CD4-positive, alpha-beta memory T cell (primary cell): ENCODE measurements around the gene KIF26A. TPM values are rescaled to one million over a fixed set of nuclear protein-coding genes. Genes with fewer than 3 reads are reported as not detected.

Source experiments
- CTCF ChIA-PET: fragments of 350-600 bp; sonication (Branson Sonifier 250); formaldehyde crosslinking; loops from one replicate; lab custom pipeline; 2021; ENCODE audit warnings: inconsistent platforms; ENCODE audit not compliant: partially characterized antibody; lab: Charles Lee
- POLR2A ChIA-PET: fragments of 350-600 bp; sonication (Branson Sonifier 250); formaldehyde crosslinking; loops from one replicate; lab custom pipeline; 2021; ENCODE audit not compliant: partially characterized antibody; lab: Charles Lee
- DNase-seq, 5 donors: peaks; one replicate each; pipeline versions ENCODE4 v3.0.0 to v3.0.0-alpha.2; 2020 to 2022; ENCODE audit warnings: mixed read lengths in 1 of 5
- H3K27ac ChIP-seq: one replicate; pipeline ENCODE4 v1.7.0; 2013; ENCODE audit warnings: low read depth, low read length
- H3K27me3 ChIP-seq: 2 replicates; pipeline ENCODE4 v1.7.0; 2013; ENCODE audit warnings: mild to moderate bottlenecking, low read length, moderate library complexity; ENCODE audit not compliant: insufficient read depth
- H3K36me3 ChIP-seq: 2 replicates; pipeline ENCODE4 v1.7.0; 2013; ENCODE audit warnings: mild to moderate bottlenecking, low read length, moderate library complexity; ENCODE audit not compliant: insufficient read depth
- H3K4me1 ChIP-seq: 2 replicates; pipeline ENCODE4 v1.7.0; 2013; ENCODE audit warnings: mild to moderate bottlenecking, low read length, moderate library complexity; ENCODE audit not compliant: insufficient read depth
- H3K4me3 ChIP-seq, 2 donors: one replicate each; pipeline ENCODE4 v1.7.0; 2013; ENCODE audit warnings: low read length in 2 of 2, mild to moderate bottlenecking in 1 of 2
- H3K9me3 ChIP-seq, 2 donors: one replicate each; pipeline ENCODE4 v1.7.0; 2013; ENCODE audit warnings: low read length in 2 of 2, control low read depth in 1 of 2; ENCODE audit not compliant: control insufficient read depth in 1 of 2
- H3K27ac Mint-ChIP-seq, 7 donors: one replicate each; pipeline ENCODE4 v1.8.0; 2020 to 2021; ENCODE audit warnings: mixed read lengths in 7 of 7, mild to moderate bottlenecking in 6 of 7, inconsistent platforms in 3 of 7, moderate library complexity in 3 of 7
- H3K27me3 Mint-ChIP-seq, 2 donors: one replicate each; pipeline ENCODE4 v1.8.0; 2020 to 2021; ENCODE audit warnings: mixed read lengths in 2 of 2
- H3K36me3 Mint-ChIP-seq, 2 donors: one replicate each; pipeline ENCODE4 v1.8.0; 2020 to 2021; ENCODE audit warnings: mixed read lengths in 2 of 2, inconsistent platforms in 1 of 2, mild to moderate bottlenecking in 1 of 2
- H3K4me1 Mint-ChIP-seq, 4 donors: one replicate each; pipeline ENCODE4 v1.8.0; 2020 to 2021; ENCODE audit warnings: mixed read lengths in 4 of 4, mild to moderate bottlenecking in 1 of 4
- H3K4me3 Mint-ChIP-seq, 8 donors: one replicate each; pipeline ENCODE4 v1.8.0; 2020 to 2021; ENCODE audit warnings: mixed read lengths in 8 of 8, mild to moderate bottlenecking in 7 of 8, moderate library complexity in 6 of 8, inconsistent platforms in 3 of 8
- H3K9me3 Mint-ChIP-seq, 8 donors: one replicate each; pipeline ENCODE4 v1.8.0; 2020 to 2021; ENCODE audit warnings: mixed read lengths in 8 of 8, mild to moderate bottlenecking in 5 of 8, inconsistent platforms in 3 of 8, moderate library complexity in 1 of 8
- intact Hi-C: fragments of 100-400 bp; cut with micrococcal nuclease; formaldehyde crosslinking; loops from one replicate; pipeline ENCODE4 v1.15.1; 2023
- polyA plus RNA-seq, 2 donors: library from polyadenylated mRNA; unstranded; fragments of 300-500 nt; fragmentation: Illumina TruSeq; gene quantifications; one replicate each; pipeline ENCODE4 v1.2.3, GENCODE V29; 2021
- total RNA-seq, 2 experiments: library from RNA; stranded (reverse); gene quantifications; one replicate each; pipeline ENCODE4 v1.2.3, GENCODE V29; 2021

KIF26A gene
- under 1 TPM; 0.22 to 0.23 TPM for total RNA-seq
- under 1 TPM in 1 of 2 donors, not detected in 1; 0.05 TPM for polyA plus RNA-seq

GRCh38 chr14:104138098-104138717, at the start of gene KIF26A:
TSS of gene KIF26A (plus strand) at chr14:104138587. CDS start at chr14:104138723, 136 bp downstream.
- Mint-ChIP-seq H3K4me3 (peak within 1 kb of the TSS; percentile 36 to 68 (median 60)), H3K27ac (peak within 1 kb of the TSS in 1 of 7 donors; percentile 31), H3K27me3 (peaks cover 23 to 25% of the 10 kb centered on the region in 2 donors), H3K9me3 (no peaks in the 10 kb centered on the region), H3K4me1 (peaks cover 2 to 9% (median 5%) of the 10 kb centered on the region in 4 donors), H3K36me3 (no peaks in the 10 kb centered on the region)
- peak within 1 kb of the TSS in 1 of 2 donors; percentile 24 for H3K4me3 ChIP-seq
- intact Hi-C loops = no loop called here
- no peaks in the 10 kb centered on the region for H3K36me3 ChIP-seq
- no peaks in the 10 kb centered on the region for H3K9me3 ChIP-seq
- peak in 1 of 5 donors; percentile 22 for DNase-seq
- H3K27ac ChIP-seq = no peak within 1 kb of the TSS
- peaks cover 15% of the 10 kb centered on the region for H3K4me1 ChIP-seq
- H3K27me3 ChIP-seq = peaks cover 10% of the 10 kb centered on the region
- CTCF ChIA-PET = interaction anchor here (0.7 to 1.5 kb wide), 5 partner anchors 9 to 426 kb away, joined by 3 to 14 read pairs (median 5); no protein-coding TSS in a partner anchor
- POLR2A ChIA-PET = interaction anchor here (0.6 to 1.0 kb wide), 2 partner anchors 261 to 377 kb away, joined by 3 to 6 read pairs; no protein-coding TSS in a partner anchor

GRCh38 chr14:104090071-104090748, 48.2 kb upstream of the KIF26A start:
- Mint-ChIP-seq H3K27ac (no peak overlapping the region), H3K27me3 (peaks cover 1 to 6% of the 10 kb centered on the region in 2 donors), H3K4me1 (peaks cover 3 to 5% (median 4%) of the 10 kb centered on the region in 4 donors), H3K36me3 (no peaks in the 10 kb centered on the region), H3K9me3 (peaks cover 0 to 2% (median 0%) of the 10 kb centered on the region in 8 donors), H3K4me3 (no peak overlapping the region)
- intact Hi-C loops = no loop called here
- Histone ChIP-seq H3K9me3 (no peaks in the 10 kb centered on the region), H3K27me3 (peaks cover 5% of the 10 kb centered on the region), H3K4me3 (no peak overlapping the region), H3K27ac (no peak overlapping the region), H3K4me1 (peaks cover 8% of the 10 kb centered on the region), H3K36me3 (no peaks in the 10 kb centered on the region)
- ChIA-PET POLR2A (no interaction called here), CTCF (no interaction called here)
- DNase-seq = no peak

GRCh38 chr14:104091061-104091926, 47.1 kb upstream of the KIF26A start:
- H3K27ac Mint-ChIP-seq = no peak overlapping the region
- Histone ChIP-seq H3K27me3 (no peaks in the 10 kb centered on the region), H3K36me3 (no peaks in the 10 kb centered on the region), H3K9me3 (no peaks in the 10 kb centered on the region), H3K4me3 (no peak overlapping the region), H3K27ac (no peak overlapping the region), H3K4me1 (peaks cover 8% of the 10 kb centered on the region)
- peaks cover 4 to 5% (median 4%) of the 10 kb centered on the region in 4 donors for H3K4me1 Mint-ChIP-seq
- no peak overlapping the region for H3K4me3 Mint-ChIP-seq
- peaks cover 0 to 2% (median 0%) of the 10 kb centered on the region in 8 donors for H3K9me3 Mint-ChIP-seq
- DNase-seq = no peak
- POLR2A ChIA-PET = no interaction called here
- no peaks in the 10 kb centered on the region for H3K36me3 Mint-ChIP-seq
- H3K27me3 Mint-ChIP-seq = peaks cover under 1 to 6% of the 10 kb centered on the region in 2 donors
- CTCF ChIA-PET = interaction anchor here (4.6 kb wide), 1 partner anchor 14 kb away, joined by 31 read pairs; no protein-coding TSS in a partner anchor
- intact Hi-C loops = no loop called here

- peaks cover 8% of the 10 kb centered on the region for H3K4me1 ChIP-seq
- Mint-ChIP-seq H3K36me3 (no peaks in the 10 kb centered on the region), H3K27ac (no peak overlapping the region), H3K9me3 (peaks cover 0 to 2% (median 0%) of the 10 kb centered on the region in 8 donors), H3K27me3 (peaks cover 0 to 5% of the 10 kb centered on the region in 2 donors), H3K4me1 (peaks cover 4 to 5% (median 4%) of the 10 kb centered on the region in 4 donors), H3K4me3 (no peak overlapping the region)
- intact Hi-C loops = no loop called here
- no peak overlapping the region for H3K4me3 ChIP-seq
- DNase-seq = no peak
- H3K27me3 ChIP-seq = no peaks in the 10 kb centered on the region
- ChIA-PET POLR2A (no interaction called here), CTCF (interaction anchor here (4.6 kb wide), 1 partner anchor 15 kb away, joined by 31 read pairs; no protein-coding TSS in a partner anchor)
- no peak overlapping the region for H3K27ac ChIP-seq
- no peaks in the 10 kb centered on the region for H3K36me3 ChIP-seq
- no peaks in the 10 kb centered on the region for H3K9me3 ChIP-seq
Observed at GRCh38 chr14:104091927-104092771, 46.2 kb upstream of the KIF26A start.

- intact Hi-C loops = no loop called here
- H3K9me3 ChIP-seq = no peaks in the 10 kb centered on the region
- peaks cover 8% of the 10 kb centered on the region for H3K4me1 ChIP-seq
- H3K4me1 Mint-ChIP-seq = peaks cover 4 to 5% (median 4%) of the 10 kb centered on the region in 4 donors
- H3K27ac Mint-ChIP-seq = no peak overlapping the region
- peaks cover 0 to 3% of the 10 kb centered on the region in 2 donors for H3K27me3 Mint-ChIP-seq
- no peaks in the 10 kb centered on the region for H3K9me3 Mint-ChIP-seq
- DNase-seq = no peak
- no peak overlapping the region for H3K4me3 Mint-ChIP-seq
- no peaks in the 10 kb centered on the region for H3K27me3 ChIP-seq
- H3K36me3 ChIP-seq = no peaks in the 10 kb centered on the region
- no peaks in the 10 kb centered on the region for H3K36me3 Mint-ChIP-seq
- ChIA-PET POLR2A (no interaction called here), CTCF (interaction anchor here (4.6 kb wide), 1 partner anchor 15 kb away, joined by 31 read pairs; no protein-coding TSS in a partner anchor)
- H3K4me3 ChIP-seq = no peak overlapping the region
- H3K27ac ChIP-seq = no peak overlapping the region
Observed at GRCh38 chr14:104092931-104093365, 45.4 kb upstream of the KIF26A start.

GRCh38 chr14:104093366-104094055, 44.9 kb upstream of the KIF26A start:
- Mint-ChIP-seq H3K4me3 (no peak overlapping the region), H3K27me3 (peaks cover 0 to 3% of the 10 kb centered on the region in 2 donors), H3K36me3 (no peaks in the 10 kb centered on the region), H3K27ac (no peak overlapping the region), H3K4me1 (peaks cover 4 to 5% (median 4%) of the 10 kb centered on the region in 4 donors), H3K9me3 (no peaks in the 10 kb centered on the region)
- Histone ChIP-seq H3K36me3 (no peaks in the 10 kb centered on the region), H3K9me3 (no peaks in the 10 kb centered on the region), H3K4me3 (no peak overlapping the region), H3K27me3 (no peaks in the 10 kb centered on the region), H3K27ac (no peak overlapping the region), H3K4me1 (peaks cover 8% of the 10 kb centered on the region)
- ChIA-PET POLR2A (interaction anchor here (0.7 kb wide), 1 partner anchor 16 kb away, joined by 3 read pairs; no protein-coding TSS in a partner anchor), CTCF (interaction anchor here (1.0 to 4.6 kb wide), 5 partner anchors 9 to 470 kb away, joined by 3 to 31 read pairs (median 3); no protein-coding TSS in a partner anchor)
- DNase-seq = peak in 1 of 5 donors; percentile 50
- intact Hi-C loops = no loop called here
